ENCODE results near the gene MYH13.
A peak's percentile ranks its signal among the peaks of the same experiment; 100 is the strongest.

DNA sequence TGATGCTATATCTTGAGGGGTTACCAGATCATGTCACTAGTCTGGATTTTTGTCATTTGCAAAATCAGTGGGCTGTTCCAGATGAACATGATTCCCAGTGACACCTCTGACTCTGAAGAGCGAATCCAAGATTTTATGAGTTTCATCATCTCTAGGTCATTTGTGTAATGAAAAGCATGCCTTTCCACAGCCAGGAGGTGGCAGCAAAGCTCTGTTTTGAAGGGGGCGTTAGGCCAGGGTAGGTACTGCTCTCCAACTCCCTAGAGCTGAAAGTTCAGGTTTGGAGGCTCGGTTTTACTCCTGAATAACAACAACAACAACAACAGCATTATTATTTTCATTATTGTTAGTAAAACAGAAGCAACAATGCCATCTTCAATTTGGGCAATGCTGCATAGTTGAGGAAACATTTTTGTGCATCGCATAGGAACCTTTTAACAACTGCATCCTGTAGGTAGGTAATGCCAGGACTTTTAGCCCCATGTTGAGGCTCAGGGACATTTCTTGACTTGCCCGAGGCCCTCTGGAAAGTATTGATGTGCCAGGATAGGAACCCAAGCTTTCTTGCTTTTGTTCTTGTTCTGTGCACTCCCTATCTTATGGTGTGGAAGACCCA is 77.0 kb downstream of the MYH13 start:
- TF ChIP-seq, protein P1, sequence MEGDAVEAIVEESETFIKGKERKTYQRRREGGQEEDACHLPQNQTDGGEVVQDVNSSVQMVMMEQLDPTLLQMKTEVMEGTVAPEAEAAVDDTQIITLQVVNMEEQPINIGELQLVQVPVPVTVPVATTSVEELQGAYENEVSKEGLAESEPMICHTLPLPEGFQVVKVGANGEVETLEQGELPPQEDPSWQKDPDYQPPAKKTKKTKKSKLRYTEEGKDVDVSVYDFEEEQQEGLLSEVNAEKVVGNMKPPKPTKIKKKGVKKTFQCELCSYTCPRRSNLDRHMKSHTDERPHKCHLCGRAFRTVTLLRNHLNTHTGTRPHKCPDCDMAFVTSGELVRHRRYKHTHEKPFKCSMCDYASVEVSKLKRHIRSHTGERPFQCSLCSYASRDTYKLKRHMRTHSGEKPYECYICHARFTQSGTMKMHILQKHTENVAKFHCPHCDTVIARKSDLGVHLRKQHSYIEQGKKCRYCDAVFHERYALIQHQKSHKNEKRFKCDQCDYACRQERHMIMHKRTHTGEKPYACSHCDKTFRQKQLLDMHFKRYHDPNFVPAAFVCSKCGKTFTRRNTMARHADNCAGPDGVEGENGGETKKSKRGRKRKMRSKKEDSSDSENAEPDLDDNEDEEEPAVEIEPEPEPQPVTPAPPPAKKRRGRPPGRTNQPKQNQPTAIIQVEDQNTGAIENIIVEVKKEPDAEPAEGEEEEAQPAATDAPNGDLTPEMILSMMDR (IDR thresholded peaks at IDR 0.05 in 8 of 11, conservative IDR thresholded peaks at IDR 0.05 in 3 of 11), result peak in 10 of 11 experiments; percentile 33 to 77 (median 68)
- TF ChIP-seq POLR2A (IDR thresholded peaks at IDR 0.05), result no peak
